Muscle layer of colon (tissue), 2 donors: ENCODE results near the gene FLT1.

ENCODE experiments used
- H3K27ac ChIP-seq: one replicate; pipeline ENCODE4 v1.7.0; 2013; ENCODE audit warnings: low read depth, mild to moderate bottlenecking, low read length, moderate library complexity
- H3K27me3 ChIP-seq, 2 donors: one replicate each; pipeline ENCODE4 v1.7.0; 2013; ENCODE audit warnings: low read length in 2 of 2, mild to moderate bottlenecking in 2 of 2; ENCODE audit not compliant: insufficient read depth in 2 of 2, control insufficient read depth in 1 of 2
- H3K36me3 ChIP-seq: one replicate; pipeline ENCODE4 v1.7.0; 2013; ENCODE audit warnings: mild to moderate bottlenecking, low read length; ENCODE audit not compliant: insufficient read depth
- H3K4me1 ChIP-seq: one replicate; pipeline ENCODE4 v1.7.0; 2013; ENCODE audit warnings: mild to moderate bottlenecking, low read length; ENCODE audit not compliant: insufficient read depth
- H3K4me3 ChIP-seq, 2 donors: one replicate each; pipeline ENCODE4 v1.7.0; 2013; ENCODE audit warnings: low read length in 2 of 2, low read depth in 1 of 2, mild to moderate bottlenecking in 1 of 2, moderate library complexity in 1 of 2
- H3K9ac ChIP-seq: one replicate; pipeline ENCODE4 v1.7.0; 2013; ENCODE audit warnings: low read length
- H3K9me3 ChIP-seq: one replicate; pipeline ENCODE4 v1.7.0; 2013; ENCODE audit warnings: mild to moderate bottlenecking, low read length
- donor health status: abdominal sarcoma.
- donor health status: Adenocarcinoma of cecum.

FLT1 gene

DNA sequence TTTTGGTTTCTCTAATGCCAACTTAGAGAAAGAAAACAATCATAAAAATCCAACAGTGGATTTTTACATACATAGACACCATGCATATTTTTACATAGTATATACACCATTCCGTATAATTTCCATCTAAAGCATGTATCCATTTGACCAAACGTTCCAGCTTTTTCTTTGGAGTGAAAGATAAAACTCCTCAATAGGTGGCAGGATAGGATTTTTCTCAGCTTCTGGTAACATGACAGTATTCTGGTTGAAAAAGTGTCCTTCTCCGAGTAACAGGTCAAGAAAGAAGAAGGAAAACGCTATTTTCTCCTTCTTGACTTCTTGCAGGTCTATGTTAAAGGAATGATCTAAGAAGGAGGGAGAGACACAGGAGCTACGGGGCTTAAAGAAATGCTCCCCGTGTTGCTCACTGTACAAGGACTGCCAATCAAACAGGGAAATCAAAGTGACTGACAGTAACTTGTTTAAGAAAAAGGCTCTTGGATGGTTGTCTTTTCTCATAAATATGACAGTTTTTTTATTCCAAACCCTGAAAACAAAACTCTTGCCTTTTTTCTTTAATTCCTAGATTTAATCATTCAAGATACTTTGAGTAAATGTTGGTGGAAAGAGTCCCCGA is 11.5 kb downstream of the FLT1 start:
- no peaks in the 10 kb centered on the region for H3K27me3 ChIP-seq
- no peak overlapping the region for H3K9ac ChIP-seq
- H3K27ac ChIP-seq = no peak overlapping the region
- H3K36me3 ChIP-seq = no peaks in the 10 kb centered on the region
- H3K9me3 ChIP-seq = no peaks in the 10 kb centered on the region
- H3K4me3 ChIP-seq = no peak overlapping the region
- H3K4me1 ChIP-seq = no peaks in the 10 kb centered on the region

DNA sequence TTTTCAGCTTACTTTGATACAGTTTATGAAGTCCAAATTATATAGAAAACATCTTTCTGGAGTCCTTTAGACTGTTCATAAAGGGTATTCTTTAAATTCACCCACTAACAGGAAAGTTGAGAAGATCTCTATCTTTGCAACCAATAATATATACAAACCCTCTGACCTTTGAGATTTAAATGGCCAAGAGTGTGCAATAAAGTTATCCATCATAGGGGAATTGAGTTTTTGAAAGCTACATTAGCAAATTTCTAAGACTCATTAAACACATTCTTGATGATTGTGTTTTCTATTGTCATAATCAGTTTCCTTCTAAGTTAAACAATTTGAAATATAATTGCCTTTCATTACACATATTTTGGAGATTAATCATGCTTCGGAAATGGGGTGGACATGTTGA is 15.9 kb downstream of the FLT1 start:
- Histone ChIP-seq H3K9ac (no peak overlapping the region), H3K27me3 (no peaks in the 10 kb centered on the region), H3K27ac (no peak overlapping the region), H3K36me3 (no peaks in the 10 kb centered on the region), H3K9me3 (no peaks in the 10 kb centered on the region), H3K4me1 (no peaks in the 10 kb centered on the region), H3K4me3 (no peak overlapping the region)

DNA sequence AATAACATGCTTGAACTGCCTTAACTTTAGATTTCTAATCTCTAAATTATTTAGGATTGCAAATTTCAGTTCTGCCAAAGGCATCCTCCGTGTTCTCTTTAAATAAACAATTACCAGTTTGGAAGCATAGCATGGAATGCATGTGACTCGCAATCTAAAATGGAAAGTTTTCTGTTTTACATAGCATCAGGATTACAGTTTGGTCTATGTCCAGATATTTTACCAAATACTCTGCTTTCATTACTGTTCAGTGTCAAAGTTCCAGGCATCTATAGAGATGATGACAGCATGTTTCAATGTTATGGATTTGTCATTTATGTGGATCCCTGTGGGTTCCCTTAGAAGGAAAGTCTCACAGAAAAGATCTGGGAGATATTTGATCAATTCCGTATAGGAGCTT is 16.8 kb downstream of the FLT1 start:
- H3K9me3 ChIP-seq = no peaks in the 10 kb centered on the region
- H3K4me3 ChIP-seq = no peak overlapping the region
- no peak overlapping the region for H3K27ac ChIP-seq
- H3K36me3 ChIP-seq = no peaks in the 10 kb centered on the region
- H3K9ac ChIP-seq = no peak overlapping the region
- no peaks in the 10 kb centered on the region for H3K4me1 ChIP-seq
- no peaks in the 10 kb centered on the region for H3K27me3 ChIP-seq

DNA sequence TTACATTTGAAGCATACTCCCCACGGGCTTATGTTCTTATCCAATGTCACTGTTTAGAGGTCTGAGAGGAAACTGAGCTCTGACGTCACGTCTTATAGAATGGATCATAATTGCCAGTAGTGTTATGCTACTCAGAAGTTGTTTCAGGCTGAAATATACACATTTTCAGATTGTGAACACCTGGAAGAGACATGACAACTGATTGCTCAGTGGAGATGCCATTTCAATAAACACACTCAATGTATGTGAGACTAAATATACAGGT is 17.3 kb downstream of the FLT1 start:
- Histone ChIP-seq H3K9ac (no peak overlapping the region), H3K36me3 (no peaks in the 10 kb centered on the region), H3K4me1 (no peaks in the 10 kb centered on the region), H3K27me3 (no peaks in the 10 kb centered on the region), H3K4me3 (no peak overlapping the region), H3K27ac (no peak overlapping the region), H3K9me3 (no peaks in the 10 kb centered on the region)

DNA sequence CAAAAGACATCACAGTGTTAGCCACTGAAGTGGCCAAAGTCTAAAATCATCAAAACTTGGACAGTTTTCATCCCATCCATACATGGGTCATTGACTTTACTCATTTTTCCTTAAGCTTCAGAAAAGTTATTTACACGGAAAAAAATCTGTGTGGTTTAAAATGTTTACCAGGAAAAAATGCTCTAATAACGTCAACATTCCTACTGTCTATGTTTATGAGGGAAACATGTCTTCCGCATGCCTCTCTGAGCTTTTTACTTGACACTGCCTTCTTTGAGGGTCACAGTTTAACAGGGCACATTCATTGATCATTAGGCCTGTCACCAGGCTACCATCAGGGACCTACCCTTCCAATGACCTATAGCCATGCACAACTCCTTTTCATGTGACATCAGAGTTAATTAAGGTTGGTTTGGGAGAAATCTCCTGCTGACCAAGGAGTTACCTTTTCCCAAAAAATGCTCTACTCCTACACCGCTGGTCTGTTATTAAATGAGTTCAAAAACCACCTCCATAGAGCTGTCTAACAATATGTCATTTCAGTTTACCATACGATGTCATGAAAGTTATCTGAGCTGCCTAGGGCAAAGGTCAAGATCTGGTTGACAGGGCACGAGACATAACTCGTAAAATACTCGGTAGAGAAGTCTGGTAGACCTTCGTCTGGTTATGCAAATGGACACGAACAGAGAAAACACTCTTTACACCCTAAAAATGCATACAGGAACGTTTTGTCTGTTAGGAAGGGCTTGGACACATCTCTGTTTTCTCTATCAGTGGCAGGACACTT is 17.8 kb downstream of the FLT1 start:
- no peaks in the 10 kb centered on the region for H3K36me3 ChIP-seq
- no peak overlapping the region for H3K27ac ChIP-seq
- H3K9me3 ChIP-seq = no peaks in the 10 kb centered on the region
- H3K4me3 ChIP-seq = no peak overlapping the region
- H3K4me1 ChIP-seq = no peaks in the 10 kb centered on the region
- no peaks in the 10 kb centered on the region for H3K27me3 ChIP-seq
- H3K9ac ChIP-seq = no peak overlapping the region

DNA sequence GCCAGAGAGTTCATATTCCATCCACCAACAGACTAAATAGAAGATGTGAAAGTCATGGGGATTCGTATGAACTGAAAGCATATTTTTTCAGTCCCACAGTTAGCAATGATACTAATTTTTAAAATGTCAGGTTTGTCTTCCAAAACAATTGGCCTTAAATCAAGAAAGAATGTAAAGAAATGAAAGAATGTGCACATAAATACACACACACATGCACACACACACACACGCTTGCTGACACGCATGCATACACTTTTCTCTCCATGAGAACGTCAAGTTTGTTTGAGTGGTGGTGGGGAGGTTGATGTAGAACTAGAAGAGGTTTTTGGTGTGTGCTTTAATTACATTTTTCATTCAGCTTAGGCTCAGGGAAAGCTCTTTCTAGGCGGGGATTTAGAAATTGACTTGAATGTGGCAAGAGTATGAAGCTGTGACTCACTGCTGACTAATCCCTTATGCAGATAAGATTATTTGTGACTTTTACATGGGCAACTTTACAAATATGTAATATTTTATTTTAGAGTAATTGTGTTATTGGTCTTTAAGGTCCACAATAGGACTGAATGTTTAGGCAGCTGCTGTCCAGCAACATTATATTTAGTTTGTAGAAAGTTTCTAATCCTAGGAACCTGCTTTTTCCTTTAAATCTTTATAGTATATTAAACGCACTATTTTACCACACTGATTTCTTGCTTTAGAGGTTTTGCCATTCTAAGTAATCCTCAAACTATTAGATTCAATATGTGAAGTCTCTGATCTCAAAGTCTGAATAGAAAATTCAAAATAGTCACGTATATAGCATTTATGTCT is 18.8 kb downstream of the FLT1 start:
- H3K36me3 ChIP-seq = no peaks in the 10 kb centered on the region
- H3K4me3 ChIP-seq = no peak overlapping the region
- H3K4me1 ChIP-seq = no peaks in the 10 kb centered on the region
- no peak overlapping the region for H3K9ac ChIP-seq
- no peaks in the 10 kb centered on the region for H3K27me3 ChIP-seq
- no peaks in the 10 kb centered on the region for H3K9me3 ChIP-seq
- no peak overlapping the region for H3K27ac ChIP-seq

DNA sequence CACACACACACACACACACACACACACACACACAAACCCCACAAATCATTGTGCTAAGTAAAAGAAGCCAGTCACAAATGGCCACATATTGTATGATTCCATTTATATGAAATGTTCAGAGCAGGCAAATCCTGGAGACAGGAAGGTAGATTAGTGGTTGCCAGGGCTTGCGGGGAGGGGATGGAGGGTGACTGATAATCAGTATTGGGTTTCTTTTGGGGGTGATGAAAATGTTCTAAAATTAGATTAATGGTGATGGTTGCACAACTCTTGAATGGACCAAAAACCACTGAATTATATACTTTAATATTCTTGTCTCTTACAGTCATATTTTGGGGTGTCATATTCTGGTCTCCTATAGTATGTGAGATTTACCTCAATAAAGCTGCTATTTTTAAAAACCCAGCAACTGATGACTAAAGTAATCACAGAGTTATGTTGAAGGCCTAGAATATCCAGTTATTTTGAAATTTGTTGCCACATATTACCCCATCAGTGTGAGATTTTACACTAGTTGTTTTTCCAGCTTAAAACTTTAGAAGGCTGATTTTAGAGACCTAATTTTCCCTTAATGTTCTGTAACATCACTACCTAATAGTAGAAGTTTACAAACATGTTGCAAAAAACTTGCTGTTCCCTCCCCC is 20.3 kb downstream of the FLT1 start:
- no peak overlapping the region for H3K4me3 ChIP-seq
- no peak overlapping the region for H3K9ac ChIP-seq
- H3K36me3 ChIP-seq = no peaks in the 10 kb centered on the region
- no peaks in the 10 kb centered on the region for H3K27me3 ChIP-seq
- H3K9me3 ChIP-seq = no peaks in the 10 kb centered on the region
- H3K27ac ChIP-seq = no peak overlapping the region
- H3K4me1 ChIP-seq = no peaks in the 10 kb centered on the region

DNA sequence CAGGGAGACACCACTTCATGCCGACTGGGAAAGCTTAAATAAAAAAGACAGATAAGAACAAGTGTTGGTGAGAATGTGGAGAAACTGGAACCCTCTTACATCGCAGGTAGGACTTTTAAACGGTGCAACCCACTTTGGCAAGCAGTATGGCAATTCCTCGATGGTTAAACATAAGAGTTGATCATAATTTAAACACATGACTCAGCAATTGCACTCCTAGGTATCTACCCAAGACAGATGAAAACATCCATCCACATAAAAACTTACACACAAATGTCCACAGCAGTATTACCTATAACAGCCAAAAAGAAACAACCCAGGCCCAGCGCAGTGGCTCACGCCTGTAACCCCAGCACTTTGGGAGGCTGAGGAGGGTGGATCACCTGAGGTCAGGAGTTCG is 21.9 kb downstream of the FLT1 start:
- Histone ChIP-seq H3K4me1 (no peaks in the 10 kb centered on the region), H3K27ac (no peak overlapping the region), H3K9me3 (no peaks in the 10 kb centered on the region), H3K36me3 (no peaks in the 10 kb centered on the region), H3K27me3 (no peaks in the 10 kb centered on the region), H3K9ac (no peak overlapping the region), H3K4me3 (no peak overlapping the region)

DNA sequence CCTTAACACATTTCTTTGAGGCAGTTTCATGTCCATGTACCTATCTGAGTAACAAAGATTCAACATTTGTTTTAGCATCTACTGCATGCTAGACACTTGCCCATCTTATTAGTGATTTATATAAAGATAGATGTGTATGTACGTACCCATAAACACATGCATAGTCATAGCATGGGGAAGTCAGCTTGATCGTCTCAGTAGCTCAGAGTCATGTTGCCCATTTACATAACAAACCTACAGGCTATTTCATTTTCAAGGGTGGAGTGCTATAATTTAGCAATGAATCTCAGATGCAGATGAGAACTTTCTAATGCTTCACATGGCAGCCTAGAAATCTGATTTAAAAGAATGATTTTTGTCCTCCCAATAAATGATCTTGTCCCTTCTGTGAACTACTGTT is 23.5 kb downstream of the FLT1 start:
- Histone ChIP-seq H3K27me3 (no peaks in the 10 kb centered on the region), H3K4me3 (no peak overlapping the region), H3K4me1 (no peaks in the 10 kb centered on the region), H3K27ac (no peak overlapping the region), H3K9me3 (no peaks in the 10 kb centered on the region), H3K9ac (no peak overlapping the region), H3K36me3 (no peaks in the 10 kb centered on the region)

DNA sequence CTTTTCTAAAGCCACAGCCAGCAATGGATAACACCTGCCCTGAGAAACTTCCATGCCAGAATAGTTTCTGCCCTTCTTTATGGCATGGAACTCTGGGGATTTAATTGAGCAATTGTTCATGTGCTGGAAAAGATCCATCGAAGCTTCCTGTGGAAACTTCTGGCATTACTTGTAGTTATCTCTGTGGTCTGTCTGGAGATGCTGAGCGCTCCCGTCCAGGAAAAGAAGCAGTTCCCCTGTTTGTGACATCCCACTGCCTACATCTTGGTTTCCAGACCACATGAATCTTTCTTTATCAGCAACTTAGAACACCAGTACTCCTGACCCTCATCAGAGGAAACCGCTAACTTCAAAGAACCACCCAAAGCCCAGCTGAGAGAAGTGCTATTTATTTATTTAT is 24.6 kb downstream of the FLT1 start:
- Histone ChIP-seq H3K4me3 (no peak overlapping the region), H3K27me3 (no peaks in the 10 kb centered on the region), H3K27ac (no peak overlapping the region), H3K36me3 (no peaks in the 10 kb centered on the region), H3K4me1 (no peaks in the 10 kb centered on the region), H3K9ac (no peak overlapping the region), H3K9me3 (no peaks in the 10 kb centered on the region)

DNA sequence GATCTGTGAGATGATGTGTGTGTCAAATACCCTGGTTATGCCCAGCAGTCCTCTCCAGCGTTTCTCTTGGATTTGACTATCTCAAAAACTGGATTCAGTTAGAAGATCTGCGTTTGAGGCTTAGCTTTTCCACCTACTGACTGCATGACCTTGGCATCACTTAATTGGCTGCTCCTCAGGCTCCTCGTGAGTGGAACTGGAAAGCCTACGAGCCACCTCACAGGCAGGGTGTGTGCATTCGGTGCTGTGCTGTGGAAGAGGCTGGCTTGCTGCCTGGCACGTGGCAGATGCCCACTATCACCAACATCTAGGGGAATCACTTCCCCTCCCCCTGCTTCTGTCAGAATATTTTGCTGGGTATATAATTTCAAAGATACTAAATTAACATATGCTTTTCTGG is 25.6 kb downstream of the FLT1 start:
- Histone ChIP-seq H3K27ac (no peak overlapping the region), H3K4me1 (no peaks in the 10 kb centered on the region), H3K9me3 (no peaks in the 10 kb centered on the region), H3K4me3 (no peak overlapping the region), H3K36me3 (no peaks in the 10 kb centered on the region), H3K27me3 (no peaks in the 10 kb centered on the region), H3K9ac (no peak overlapping the region)
